T1000 (cell line): ENCODE data around the gene ARHGAP36.

ENCODE experiments used
- DNase-seq: peaks from one replicate; lab custom pipeline; 2025; ENCODE audit warnings: mixed read lengths; lab: John Stamatoyannopoulos, UW

ARHGAP36 gene

DNA sequence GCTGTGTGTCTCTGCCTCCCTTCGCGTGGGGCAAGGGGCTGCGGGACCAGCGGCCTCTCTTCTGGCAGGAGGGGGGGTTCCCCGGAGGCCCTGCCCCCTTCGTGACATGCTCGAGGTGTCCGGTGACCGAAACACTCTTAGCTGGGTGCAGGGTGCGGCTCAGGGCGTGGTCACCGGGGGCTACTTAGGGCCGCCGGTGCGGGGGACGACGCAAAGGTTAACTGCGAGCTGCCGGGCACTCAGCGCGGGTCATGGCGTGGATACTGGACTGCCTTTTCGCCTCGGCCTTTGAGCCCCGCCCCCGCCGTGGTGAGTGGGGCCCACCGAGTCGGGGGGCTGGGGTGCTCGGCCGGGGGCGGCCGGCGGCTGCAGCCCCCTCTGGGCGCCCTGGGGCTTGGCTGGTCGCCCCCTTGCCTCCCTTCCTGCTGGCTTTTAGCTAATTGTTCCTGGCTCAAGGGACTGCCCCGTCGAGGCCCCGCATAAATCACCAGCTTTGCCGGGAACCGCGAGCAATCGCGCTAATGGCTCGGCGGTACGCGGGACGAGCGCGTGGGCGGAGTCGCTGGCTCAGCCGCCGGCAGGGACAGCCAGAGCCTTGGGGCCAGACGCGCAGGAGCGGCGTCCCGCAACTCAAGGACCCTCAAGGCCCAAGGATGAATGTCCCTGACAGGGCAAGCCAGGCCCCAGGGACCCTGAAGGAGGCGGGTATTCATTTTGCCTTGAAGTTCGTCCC lies at the start of gene ARHGAP36:
Gene ARHGAP36, plus strand, starts transcription at position 211 of the 733 bp plus-strand sequence. CDS start 23,320 bp downstream, outside the sequence.
- DNase-seq: no peak

DNA sequence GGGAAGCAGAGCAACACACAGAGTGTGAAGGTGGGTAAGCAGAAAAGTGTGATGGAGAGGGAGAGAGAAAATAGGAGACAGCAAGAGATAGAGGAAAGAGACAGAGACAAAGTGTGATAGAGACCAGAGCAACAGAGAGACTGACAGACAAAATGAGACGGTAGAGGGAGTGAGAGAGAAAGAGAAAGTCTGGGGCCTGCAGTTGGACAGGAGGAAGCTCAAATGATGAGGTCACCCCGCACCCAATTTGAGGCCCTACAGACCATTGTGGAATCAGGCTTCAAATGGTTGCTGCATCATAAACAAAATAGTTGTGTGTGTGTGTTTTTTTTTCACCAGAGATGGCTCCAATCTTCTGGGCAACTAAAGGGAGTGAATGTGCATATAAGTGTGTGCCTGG lies 48.0 kb upstream of the ARHGAP36 start:
- DNase-seq: no peak

DNA sequence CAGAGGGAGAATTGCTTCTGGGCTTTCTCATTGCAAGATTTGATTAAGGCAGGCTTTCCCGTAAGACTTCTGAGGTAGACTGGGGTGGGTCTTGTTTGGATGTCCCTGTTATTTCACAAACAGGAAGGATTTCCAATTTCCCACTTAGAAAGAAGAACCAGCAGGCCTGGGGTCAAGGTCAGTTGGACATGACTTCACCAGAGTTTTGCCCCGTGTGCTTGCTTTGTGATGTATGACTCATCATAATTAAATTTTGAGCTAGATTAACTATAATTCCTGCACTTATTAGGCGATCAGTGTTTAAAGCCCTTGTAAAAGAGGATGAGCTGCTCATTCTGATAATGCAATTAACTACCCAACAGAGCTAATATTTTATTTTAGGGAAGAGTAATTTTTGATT lies 32.8 kb upstream of the ARHGAP36 start:
- DNase-seq: no peak

DNA sequence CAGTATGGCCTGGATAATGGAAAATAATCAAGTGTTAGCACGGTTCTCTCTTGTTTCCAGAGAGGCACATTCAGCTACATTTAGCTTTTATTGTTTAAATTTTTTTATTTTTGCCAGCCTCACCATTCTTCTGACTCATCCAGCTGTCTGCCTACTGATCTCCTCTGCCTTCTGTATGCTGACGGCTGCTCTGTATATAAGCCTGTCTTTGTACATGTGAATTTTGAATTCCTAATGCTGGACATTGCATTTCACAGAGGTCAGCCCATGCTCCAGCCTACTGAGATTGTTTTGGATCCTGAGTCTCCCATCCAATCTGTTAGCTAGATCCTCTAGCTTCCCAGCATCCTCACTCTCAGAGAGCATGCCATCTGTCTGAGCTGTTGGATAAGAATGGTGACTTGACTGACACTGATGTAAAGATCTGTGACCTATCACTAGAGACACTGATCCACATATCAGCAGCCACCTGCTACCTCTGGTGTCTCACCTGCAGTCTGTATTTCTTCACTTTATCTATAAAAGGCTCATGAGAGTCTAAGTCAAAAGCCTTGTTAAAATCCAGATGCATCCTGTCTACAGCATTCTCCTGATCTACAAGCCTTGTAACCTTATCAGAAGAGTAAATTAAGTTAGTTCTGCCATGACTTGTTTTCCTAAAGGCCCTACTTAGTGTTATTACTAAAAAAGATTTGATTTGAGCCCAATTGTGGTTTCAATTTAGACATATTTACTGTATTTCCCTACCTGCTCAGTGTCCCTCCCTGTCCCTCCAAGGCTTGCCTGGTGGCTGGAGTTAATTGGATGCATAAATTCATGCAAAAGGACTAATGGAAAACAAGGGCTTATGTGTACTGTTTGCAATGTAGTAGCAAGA lies 25.6 kb upstream of the ARHGAP36 start:
- no peak for DNase-seq

DNA sequence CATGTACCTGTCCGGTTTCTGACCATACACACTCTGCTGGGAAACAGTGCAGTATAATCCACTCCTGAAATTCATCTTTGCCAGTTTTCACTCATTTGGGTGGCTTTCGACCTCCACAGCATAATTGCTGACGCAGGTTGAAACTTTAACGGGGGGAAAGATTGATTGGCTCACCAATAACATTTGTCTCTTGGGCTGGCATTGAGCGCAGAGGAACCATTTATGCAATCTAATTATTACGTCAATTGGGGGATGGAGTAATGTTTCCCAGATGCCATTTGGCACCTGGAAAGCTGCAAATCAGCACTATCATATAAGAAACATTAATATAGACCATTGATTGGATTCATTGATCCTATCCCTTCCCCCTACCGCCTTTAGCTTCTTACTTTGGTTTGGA lies 24.1 kb upstream of the ARHGAP36 start:
- DNase-seq: no peak

DNA sequence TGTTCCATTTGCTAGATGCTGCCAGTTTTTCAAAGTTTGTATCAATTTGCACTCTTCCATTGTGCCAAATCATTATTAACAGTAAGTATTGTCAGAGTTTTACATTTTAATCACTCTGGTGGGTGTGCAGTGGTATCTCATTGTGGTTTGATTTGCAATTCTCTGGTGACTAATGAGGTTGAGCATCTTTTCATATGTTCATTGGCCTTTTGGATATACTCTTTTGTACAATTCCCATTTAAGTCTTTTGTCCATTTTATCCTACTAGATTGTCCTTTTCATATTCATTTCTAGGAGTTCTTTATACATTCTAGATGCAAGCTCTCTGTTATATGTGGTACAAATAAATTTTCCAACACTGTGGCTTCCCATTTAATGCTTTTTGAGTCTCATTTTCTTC lies 17.4 kb upstream of the ARHGAP36 start:
- no peak for DNase-seq

DNA sequence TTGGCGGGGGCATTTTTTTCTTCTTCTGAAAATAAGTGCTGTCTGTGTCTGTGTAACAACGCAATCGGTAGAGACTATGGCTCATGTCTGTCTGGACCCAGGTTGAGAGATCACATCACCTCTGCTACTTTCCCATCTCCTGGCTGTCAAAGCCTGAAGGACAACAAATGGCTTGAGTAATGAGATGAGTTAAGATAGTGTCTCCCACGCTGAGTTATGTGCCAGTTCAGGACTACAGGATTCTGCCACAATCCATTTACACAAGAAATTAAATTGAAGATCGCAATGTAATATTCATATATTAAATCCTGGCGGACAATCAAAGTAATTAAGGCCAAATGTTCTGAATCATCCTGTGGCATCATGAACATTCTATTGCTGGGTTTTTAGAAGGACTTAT lies 16.5 kb upstream of the ARHGAP36 start:
- no peak for DNase-seq

GRCh38 chrX:131045726-131046125 lies 12.4 kb upstream of the ARHGAP36 start:
- DNase-seq: no peak

- DNase-seq: no peak
These were observed 11.6 kb upstream of the ARHGAP36 start for GRCh38 chrX:131046596-131046995.

DNA sequence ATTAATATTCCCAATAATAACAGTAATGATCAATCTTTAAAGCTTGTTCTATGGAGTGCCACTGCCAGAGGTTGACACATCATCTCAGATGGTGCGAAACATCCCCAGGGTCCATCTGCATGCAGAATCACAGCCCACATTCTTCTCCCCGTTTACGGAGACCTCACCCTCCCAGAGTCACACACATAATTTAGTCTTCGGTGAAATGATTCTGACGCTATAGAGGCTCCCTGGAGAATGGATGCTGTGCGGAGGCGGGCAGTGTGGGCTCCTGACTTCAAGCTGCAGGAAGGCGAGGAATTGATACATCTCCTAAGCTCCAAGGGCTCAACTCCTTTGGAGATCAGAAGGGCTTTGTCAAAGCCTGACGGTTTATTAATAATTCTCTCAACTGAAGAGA lies 11.0 kb upstream of the ARHGAP36 start:
- DNase-seq: no peak

- DNase-seq: no peak
These were observed 5.1 kb upstream of the ARHGAP36 start for GRCh38 chrX:131053076-131053475.

- DNase-seq: no peak
These were observed 3.2 kb upstream of the ARHGAP36 start for GRCh38 chrX:131054906-131055305.

DNA sequence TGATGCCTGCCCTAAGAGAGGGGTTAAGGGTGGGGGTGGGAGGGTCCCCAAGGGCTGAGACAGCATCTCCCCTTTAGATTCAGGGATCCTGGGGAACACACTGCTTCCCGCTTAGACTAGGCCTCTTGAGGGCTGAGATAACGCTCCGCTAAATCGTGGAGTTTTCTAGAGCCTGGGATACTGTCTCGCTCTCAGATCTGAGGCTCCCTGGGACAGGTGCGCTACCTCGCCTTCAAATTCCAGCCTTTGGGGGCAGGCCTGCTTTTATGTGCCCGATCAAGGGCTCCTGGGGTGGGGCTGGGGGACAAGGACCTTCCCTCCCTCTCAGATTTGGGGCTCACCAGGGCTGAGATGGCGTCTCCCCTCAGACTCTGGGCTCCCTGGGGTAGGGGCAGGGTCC lies 440 bp upstream of the ARHGAP36 start:
- DNase-seq: no peak

DNA sequence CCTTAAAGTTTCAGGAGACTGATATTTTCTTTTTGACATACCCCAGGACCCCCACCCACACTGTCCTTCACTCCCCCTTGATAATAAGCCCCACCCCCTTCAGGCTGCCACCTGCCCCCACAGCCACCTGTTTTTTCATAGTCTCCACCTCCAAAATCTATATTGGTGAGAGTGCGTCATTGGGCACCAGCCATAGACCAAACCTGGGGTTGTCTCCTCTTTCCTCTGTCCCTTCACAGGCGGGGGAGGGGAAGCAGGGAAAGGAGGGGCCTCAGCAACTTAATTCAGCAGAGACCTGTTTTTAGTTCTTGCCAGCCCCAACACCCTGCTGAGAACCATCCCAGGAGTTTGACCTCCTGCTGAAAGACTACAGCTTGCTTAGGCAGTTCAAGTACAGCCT lies 1.1 kb downstream of the ARHGAP36 start:
- DNase-seq: no peak

- DNase-seq: no peak
These were observed 2.0 kb downstream of the ARHGAP36 start for GRCh38 chrX:131060147-131060546.

DNA sequence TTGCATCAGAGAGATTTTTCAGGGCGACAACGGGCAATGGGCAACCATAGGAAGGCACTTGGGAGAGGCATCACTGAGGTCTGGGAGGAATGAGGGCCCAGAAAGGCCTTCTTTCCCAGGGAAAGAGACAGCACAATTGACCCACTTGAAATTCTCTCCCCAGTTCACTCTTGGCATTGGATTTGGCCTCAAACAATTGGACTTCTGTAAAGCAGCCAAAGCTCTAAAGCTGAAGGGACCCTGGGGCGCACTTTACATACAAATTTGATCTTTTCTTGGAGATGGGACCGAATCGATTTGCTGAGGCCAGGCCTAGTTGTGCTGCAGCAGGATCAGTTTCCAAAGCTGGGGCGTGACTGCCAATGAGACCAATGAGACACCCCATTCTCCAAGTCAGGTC lies 3.2 kb downstream of the ARHGAP36 start:
- DNase-seq: no peak

GRCh38 chrX:131063613-131064012 lies 5.5 kb downstream of the ARHGAP36 start:
- DNase-seq: no peak

- no peak for DNase-seq
These were observed 8.1 kb downstream of the ARHGAP36 start for GRCh38 chrX:131066237-131066636.

DNA sequence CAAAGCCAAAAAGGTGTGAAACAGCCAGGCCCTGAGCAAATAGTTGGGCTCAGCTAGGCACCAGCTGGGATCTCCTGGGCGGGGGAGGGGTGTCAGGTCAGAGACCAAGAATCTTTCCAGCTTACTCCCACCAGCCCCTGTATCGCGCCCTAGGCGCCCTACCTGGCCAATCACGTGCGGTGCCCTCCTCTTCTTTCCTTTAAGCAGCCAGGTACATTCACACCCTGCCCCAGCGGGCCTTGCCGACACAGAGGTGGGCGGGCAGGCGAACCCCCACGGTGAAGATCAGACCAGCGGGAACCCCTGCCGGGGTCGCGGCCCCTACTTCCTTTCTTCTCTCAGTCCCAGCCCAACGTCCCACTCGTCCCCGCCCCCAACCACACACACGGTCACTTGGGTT lies 9.1 kb downstream of the ARHGAP36 start:
- no peak for DNase-seq

GRCh38 chrX:131067846-131068745 lies 9.9 kb downstream of the ARHGAP36 start:
- DNase-seq: no peak

GRCh38 chrX:131068945-131069719 lies 11.0 kb downstream of the ARHGAP36 start:
- DNase-seq: no peak
